22Rv1 (cell line): ENCODE measurements around the gene CDT1.

Source experiments
- H3K27ac ChIP-seq: fragments of 450-650 bp; 2 replicates; pipeline ENCODE4 v1.5.1; 2017
- ZFX ChIP-seq: fragments of 450-650 bp; IDR thresholded peaks from 2 replicates; pipeline ENCODE4 v1.6.1; 2017; ENCODE audit warnings: antibody characterized with exemption, borderline replicate concordance
- TF ChIP-seq, protein P1 (sequence below): fragments of 450-650 bp; IDR thresholded peaks from 2 replicates; pipeline ENCODE4 v1.5.1; 2017; ENCODE audit warnings: mild to moderate bottlenecking

CDT1 gene

DNA sequence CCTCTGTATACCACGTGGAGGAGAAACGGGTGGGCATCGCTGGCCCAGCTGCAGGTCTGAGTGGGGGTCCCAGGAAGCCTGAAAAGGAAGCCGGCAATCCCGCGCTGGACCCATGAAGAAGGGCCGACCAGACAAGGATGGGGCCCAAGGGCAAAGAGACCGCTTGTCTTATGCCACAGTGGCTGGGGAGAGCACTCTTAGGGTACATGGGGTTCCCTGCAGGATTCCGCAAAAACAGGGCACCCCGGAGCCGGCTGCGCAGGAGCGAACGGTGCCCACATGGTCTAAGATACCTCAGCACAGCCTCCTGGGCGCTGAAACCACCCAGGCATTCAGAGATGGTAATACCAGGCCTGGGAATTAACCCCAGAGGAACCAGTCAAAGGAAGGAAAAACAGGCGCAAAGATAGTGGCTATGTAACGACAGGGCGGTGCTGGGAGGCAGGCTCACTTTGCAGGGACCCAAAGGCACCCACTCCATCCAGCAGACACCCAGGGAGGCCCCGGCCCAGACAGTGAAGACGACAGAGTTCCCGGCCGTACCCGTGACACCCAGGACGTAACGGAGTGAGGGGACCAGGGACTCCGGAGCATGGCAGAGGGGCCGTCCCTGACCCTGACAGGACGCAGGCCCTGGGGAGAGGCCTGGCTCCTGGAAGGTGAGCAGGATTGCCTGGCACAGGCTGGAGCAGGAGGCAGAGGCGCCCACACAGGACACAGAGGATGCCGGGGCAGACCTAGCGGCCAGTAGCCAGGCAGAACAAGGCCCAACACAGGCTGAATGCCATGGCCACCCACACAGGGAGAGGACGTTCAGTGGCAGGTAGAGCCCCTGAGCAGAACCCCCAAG lies 28.8 kb upstream of the CDT1 start:
- TF ChIP-seq, protein P1, sequence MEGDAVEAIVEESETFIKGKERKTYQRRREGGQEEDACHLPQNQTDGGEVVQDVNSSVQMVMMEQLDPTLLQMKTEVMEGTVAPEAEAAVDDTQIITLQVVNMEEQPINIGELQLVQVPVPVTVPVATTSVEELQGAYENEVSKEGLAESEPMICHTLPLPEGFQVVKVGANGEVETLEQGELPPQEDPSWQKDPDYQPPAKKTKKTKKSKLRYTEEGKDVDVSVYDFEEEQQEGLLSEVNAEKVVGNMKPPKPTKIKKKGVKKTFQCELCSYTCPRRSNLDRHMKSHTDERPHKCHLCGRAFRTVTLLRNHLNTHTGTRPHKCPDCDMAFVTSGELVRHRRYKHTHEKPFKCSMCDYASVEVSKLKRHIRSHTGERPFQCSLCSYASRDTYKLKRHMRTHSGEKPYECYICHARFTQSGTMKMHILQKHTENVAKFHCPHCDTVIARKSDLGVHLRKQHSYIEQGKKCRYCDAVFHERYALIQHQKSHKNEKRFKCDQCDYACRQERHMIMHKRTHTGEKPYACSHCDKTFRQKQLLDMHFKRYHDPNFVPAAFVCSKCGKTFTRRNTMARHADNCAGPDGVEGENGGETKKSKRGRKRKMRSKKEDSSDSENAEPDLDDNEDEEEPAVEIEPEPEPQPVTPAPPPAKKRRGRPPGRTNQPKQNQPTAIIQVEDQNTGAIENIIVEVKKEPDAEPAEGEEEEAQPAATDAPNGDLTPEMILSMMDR = no peak
- TF ChIP-seq ZFX = no peak
- H3K27ac ChIP-seq = no peak overlapping the region

DNA sequence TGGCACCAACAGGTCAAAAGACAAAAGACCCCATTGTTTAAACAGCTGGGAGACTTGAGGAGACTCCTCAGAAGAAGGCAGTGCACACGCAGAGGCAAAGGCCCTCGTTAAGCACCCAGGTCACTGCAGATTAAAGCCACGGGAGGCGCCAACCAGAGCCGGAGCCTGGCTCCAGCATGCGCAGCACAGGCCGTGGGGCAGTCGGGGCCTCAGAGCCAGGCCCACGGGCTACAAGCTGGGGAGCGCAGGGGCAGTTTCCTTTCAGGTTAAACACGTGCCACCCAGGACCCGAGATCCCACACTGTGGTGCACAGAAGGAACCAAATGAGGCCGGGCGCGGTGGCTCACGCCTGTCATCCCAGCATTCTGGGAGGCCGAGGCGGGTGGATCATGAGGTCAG lies 27.8 kb upstream of the CDT1 start:
- TF ChIP-seq, protein P1 = no peak
- no peak for TF ChIP-seq ZFX
- H3K27ac ChIP-seq = no peak overlapping the region

DNA sequence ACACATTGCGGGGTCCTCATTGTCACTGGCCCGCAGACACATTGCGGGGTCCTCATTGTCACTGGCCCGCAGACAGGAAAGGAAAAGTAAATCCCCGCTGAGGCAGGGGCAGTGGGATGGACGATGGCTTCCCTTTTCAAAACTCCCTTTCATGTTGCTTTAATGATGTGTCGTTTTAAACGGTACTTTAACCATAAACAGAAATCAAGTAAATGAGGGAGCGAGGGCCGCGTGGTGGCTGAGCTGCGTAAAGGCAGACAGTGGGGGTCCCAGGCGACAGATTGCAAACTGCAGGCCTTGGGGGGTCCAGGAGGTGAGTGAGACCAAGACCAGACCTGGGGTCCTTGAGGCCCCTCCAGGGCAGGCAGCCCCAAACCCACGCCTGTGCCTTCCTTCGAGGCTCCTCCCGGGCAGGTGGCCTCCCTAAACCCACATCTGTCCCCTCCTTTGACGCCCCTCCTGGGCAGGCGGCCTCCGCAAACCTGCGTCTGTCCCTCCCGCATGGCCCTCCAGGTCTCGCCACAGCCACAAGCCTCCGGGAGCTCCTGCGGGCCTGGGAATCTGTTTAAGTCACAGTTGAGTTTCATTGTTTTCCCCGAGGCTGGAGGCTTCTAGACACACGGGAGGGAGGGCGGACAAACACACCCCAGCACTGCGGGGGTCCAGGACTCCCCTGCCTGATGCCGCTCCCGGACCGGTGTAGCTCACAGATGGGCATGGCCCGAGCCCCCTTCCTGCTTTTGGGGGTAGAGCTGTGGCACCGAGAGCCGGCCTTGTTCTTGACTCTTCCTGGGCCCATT lies 25.9 kb upstream of the CDT1 start:
- no peak overlapping the region for H3K27ac ChIP-seq
- TF ChIP-seq, protein P1 = no peak
- no peak for TF ChIP-seq ZFX

DNA sequence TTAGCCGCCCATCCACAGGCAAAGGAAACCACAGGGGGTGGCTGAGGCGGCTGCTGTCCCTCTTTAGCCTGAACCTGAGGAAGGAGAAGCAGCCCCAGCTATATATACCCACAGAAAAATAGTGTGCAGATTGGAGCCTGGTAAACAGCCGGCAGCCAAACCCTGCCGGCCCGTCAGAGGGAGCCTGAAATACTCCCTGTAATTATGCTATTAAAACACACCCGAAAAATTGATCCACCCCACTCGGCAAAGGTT lies 25.4 kb upstream of the CDT1 start:
- TF ChIP-seq, protein P1 = no peak
- TF ChIP-seq ZFX = no peak
- H3K27ac ChIP-seq = no peak overlapping the region

DNA sequence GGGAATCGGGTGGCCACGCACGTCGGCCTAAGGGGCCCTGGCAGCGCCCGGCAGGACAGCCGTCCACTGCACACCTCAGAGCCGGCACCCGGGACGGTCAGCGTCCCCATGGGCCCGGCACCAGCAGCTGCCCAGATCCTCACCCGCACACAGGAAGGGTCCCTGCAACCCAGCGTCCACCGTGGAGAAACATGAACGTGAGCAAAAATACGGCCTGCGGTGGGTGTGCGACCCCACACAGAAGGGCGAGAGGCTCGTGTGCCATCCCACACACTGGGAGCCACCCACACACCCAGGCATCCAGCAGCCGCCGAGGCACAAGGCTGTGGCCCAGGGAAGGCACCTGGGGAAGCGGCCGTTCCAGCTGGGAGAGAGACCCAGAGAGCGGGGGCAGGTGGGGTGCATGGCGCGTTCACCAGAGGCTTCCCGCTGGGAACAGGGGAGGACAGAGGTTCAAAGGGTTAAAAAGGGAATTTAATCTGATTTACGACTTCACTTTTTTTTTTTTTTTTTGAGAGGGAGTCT lies 25.0 kb upstream of the CDT1 start:
- no peak for TF ChIP-seq ZFX
- TF ChIP-seq, protein P1 = no peak
- no peak overlapping the region for H3K27ac ChIP-seq

DNA sequence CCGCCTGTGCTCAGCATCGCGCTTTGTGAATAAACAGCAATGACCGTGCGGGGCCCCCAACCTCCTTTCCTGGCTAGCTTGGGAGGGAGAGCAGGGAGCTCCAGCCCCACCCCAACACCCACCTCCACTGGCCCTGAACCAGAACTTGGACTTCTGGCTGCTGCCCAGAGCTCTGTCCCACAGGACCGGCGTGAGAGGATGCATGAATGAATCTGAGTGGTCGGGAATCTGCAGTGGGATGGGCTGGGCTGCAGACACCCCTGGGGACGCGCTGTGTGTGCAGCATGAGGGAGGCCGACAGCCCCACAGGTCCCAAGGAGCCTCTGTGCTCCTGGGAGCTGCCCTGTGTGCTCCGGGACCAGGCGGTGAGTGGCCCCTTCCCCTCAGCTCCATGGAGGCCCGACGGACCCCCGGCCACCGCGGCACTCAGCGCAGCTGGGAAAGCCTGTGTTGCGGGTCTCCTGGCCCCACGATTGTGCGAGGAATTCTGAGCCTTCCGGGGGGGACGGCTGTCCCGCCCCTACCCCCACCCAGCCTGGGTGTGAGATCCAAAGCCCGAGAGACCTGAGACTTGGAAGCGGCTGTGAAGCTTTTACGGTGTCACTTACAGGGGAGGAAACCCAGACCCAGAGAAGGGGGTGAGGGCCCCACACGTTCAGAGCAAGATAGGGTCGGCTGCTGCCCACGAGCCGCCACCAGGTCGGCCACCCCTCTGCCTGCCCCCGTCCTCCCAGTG lies 24.0 kb upstream of the CDT1 start:
- no peak overlapping the region for H3K27ac ChIP-seq
- no peak for TF ChIP-seq ZFX
- TF ChIP-seq, protein P1 = no peak
